Neural cell (in vitro differentiated cells): ENCODE measurements around the gene NIM1K. TPM values are rescaled to one million over a fixed set of nuclear protein-coding genes. Genes with fewer than 3 reads are reported as not detected.
"Not testable (repeated sequence)": the region's sequence is repeated elsewhere in the genome, so short reads cannot be mapped to it uniquely, and the experiment has no call there.

Source experiments
- H2AFZ ChIP-seq: fragments of 200-600, 300-800 bp; sonication (generic), shearing (Covaris generic); 2 replicates; pipeline ENCODE4 v1.6.0; 2014; ENCODE audit warnings: low read depth, mild to moderate bottlenecking, antibody characterized with exemption, low read length, moderate library complexity
- H3F3A ChIP-seq: fragments of 200-600 bp; shearing (Covaris generic); 2 replicates; pipeline ENCODE4 v1.6.1; 2016; ENCODE audit warnings: mild to moderate bottlenecking, moderate library complexity, mixed read lengths, antibody characterized with exemption, low read length; ENCODE audit not compliant: insufficient read depth, poor library complexity, severe bottlenecking
- H3K27ac ChIP-seq: fragments of 200-600, 300-800 bp; sonication (generic), shearing (Covaris generic); 2 replicates; pipeline ENCODE4 v1.5.1; 2014; ENCODE audit warnings: mild to moderate bottlenecking, low read length, moderate library complexity
- H3K27me3 ChIP-seq: fragments of 300-800, 200-600 bp; sonication (generic), shearing (Covaris generic); 2 replicates; pipeline ENCODE4 v1.6.0; 2014; ENCODE audit warnings: mild to moderate bottlenecking, low read depth, low read length, moderate library complexity; ENCODE audit not compliant: insufficient read depth
- H3K36me3 ChIP-seq: fragments of 300-800, 200-600 bp; sonication (generic), shearing (Covaris generic); 2 replicates; pipeline ENCODE4 v1.5.1; 2014; ENCODE audit warnings: mild to moderate bottlenecking, antibody characterized with exemption, low read length, moderate library complexity; ENCODE audit not compliant: insufficient read depth
- H3K4me2 ChIP-seq: fragments of 300-800, 200-600 bp; sonication (generic), shearing (Covaris generic); 2 replicates; pipeline ENCODE4 v1.6.0; 2014; ENCODE audit warnings: mild to moderate bottlenecking, low read length
- H3K4me3 ChIP-seq: fragments of 300-800, 200-600 bp; sonication (generic), shearing (Covaris generic); 2 replicates; pipeline ENCODE4 v1.5.1; 2014; ENCODE audit warnings: mild to moderate bottlenecking, low read length, moderate library complexity
- H3K79me2 ChIP-seq: fragments of 200-600 bp; shearing (Covaris generic); replicated peaks from 2 replicates; pipeline ENCODE4 v1.6.0; 2014; ENCODE audit warnings: mild to moderate bottlenecking, low read length, moderate library complexity; ENCODE audit not compliant: insufficient read depth
- H3K9ac ChIP-seq: fragments of 300-800, 200-600 bp; sonication (generic), shearing (Covaris generic); 2 replicates; pipeline ENCODE4 v1.6.1; 2016; ENCODE audit warnings: mild to moderate bottlenecking, low read length, mixed read lengths
- H3K9me2 ChIP-seq: fragments of 200-600 bp; shearing (Covaris generic); 2 replicates; pipeline ENCODE4 v1.6.1; 2016; ENCODE audit warnings: mild to moderate bottlenecking, low read length, mixed read lengths; ENCODE audit not compliant: insufficient read depth
- H3K9me3 ChIP-seq: fragments of 200-600, 300-800 bp; sonication (generic), shearing (Covaris generic); 2 replicates; pipeline ENCODE4 v1.6.1; 2016; ENCODE audit warnings: mild to moderate bottlenecking, mixed run types, low read length, moderate library complexity, mixed read lengths
- H4K20me1 ChIP-seq: fragments of 200-600 bp; shearing (Covaris generic); 2 replicates; pipeline ENCODE4 v1.6.1; 2016; ENCODE audit warnings: mild to moderate bottlenecking, mixed run types; ENCODE audit not compliant: insufficient read depth
- EP300 ChIP-seq: fragments of 450-650 bp; conservative IDR thresholded peaks from 2 replicates; pipeline ENCODE4 v1.6.1; 2014; ENCODE audit warnings: antibody characterized with exemption, mild to moderate bottlenecking, moderate library complexity; ENCODE audit not compliant: poor library complexity, severe bottlenecking
- EZH2 ChIP-seq: fragments of 200-600, 300-800 bp; shearing (Covaris generic), sonication (generic); IDR thresholded peaks from 2 replicates; pipeline ENCODE4 v1.6.1; 2014; ENCODE audit warnings: antibody characterized with exemption, low read length, borderline replicate concordance, mild to moderate bottlenecking; ENCODE audit not compliant: insufficient read depth, poor library complexity, severe bottlenecking
- MXI1 ChIP-seq: fragments of 450-650 bp; conservative IDR thresholded peaks from 2 replicates; pipeline ENCODE4 v1.6.1; 2014; ENCODE audit warnings: antibody characterized with exemption, mild to moderate bottlenecking; ENCODE audit not compliant: poor library complexity, severe bottlenecking
- POLR2AphosphoS5 ChIP-seq: IDR thresholded peaks from 2 replicates; pipeline ENCODE4 v1.6.1; 2012
- RAD21 ChIP-seq: fragments of 450-650 bp; conservative IDR thresholded peaks from 2 replicates; pipeline ENCODE4 v1.6.1; 2014; ENCODE audit warnings: antibody characterized with exemption, mild to moderate bottlenecking, moderate library complexity
- REST ChIP-seq: IDR thresholded peaks from 2 replicates; pipeline ENCODE4 v1.6.1; 2012; ENCODE audit warnings: borderline replicate concordance
- SMC3 ChIP-seq: fragments of 450-650 bp; conservative IDR thresholded peaks from 2 replicates; pipeline ENCODE4 v1.6.1; 2014; ENCODE audit warnings: antibody characterized with exemption, mild to moderate bottlenecking, moderate library complexity; ENCODE audit not compliant: poor library complexity
- TAF1 ChIP-seq: IDR thresholded peaks from 2 replicates; pipeline ENCODE4 v1.6.1; 2012; ENCODE audit warnings: low read depth
- polyA plus RNA-seq: library from polyadenylated mRNA; depleted of rRNA; stranded (reverse); fragments of >200 nt; gene quantifications from 2 replicates; pipeline ENCODE4 v1.2.3, GENCODE V29; 2014
- TF ChIP-seq, protein P1 (sequence below): fragments of 450-650 bp; IDR thresholded peaks from 2 replicates; pipeline ENCODE4 v1.5.1; 2014; ENCODE audit warnings: antibody characterized with exemption, mild to moderate bottlenecking, moderate library complexity; ENCODE audit not compliant: poor library complexity, severe bottlenecking

NIM1K gene
- polyA plus RNA-seq, 1 donor from 2014 or later = 4.4 TPM

GRCh38 chr5:43197535-43197934, 5.5 kb downstream of the NIM1K start:
- Histone ChIP-seq H3F3A (no peaks in the 10 kb centered on the region), H3K9me2 (no peaks in the 10 kb centered on the region), H3K27me3 (no peaks in the 10 kb centered on the region), H3K9ac (no peak overlapping the region), H2AFZ (no peak overlapping the region), H3K4me3 (no peak overlapping the region), H3K4me2 (no peak overlapping the region), H4K20me1 (no peaks in the 10 kb centered on the region), H3K79me2 (peaks cover 4% of the 10 kb centered on the region), H3K9me3 (no peaks in the 10 kb centered on the region), H3K36me3 (no peaks in the 10 kb centered on the region), H3K27ac (no peak overlapping the region)
- TF ChIP-seq, protein P1, sequence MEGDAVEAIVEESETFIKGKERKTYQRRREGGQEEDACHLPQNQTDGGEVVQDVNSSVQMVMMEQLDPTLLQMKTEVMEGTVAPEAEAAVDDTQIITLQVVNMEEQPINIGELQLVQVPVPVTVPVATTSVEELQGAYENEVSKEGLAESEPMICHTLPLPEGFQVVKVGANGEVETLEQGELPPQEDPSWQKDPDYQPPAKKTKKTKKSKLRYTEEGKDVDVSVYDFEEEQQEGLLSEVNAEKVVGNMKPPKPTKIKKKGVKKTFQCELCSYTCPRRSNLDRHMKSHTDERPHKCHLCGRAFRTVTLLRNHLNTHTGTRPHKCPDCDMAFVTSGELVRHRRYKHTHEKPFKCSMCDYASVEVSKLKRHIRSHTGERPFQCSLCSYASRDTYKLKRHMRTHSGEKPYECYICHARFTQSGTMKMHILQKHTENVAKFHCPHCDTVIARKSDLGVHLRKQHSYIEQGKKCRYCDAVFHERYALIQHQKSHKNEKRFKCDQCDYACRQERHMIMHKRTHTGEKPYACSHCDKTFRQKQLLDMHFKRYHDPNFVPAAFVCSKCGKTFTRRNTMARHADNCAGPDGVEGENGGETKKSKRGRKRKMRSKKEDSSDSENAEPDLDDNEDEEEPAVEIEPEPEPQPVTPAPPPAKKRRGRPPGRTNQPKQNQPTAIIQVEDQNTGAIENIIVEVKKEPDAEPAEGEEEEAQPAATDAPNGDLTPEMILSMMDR = no peak
- TF ChIP-seq POLR2AphosphoS5 = no peak

DNA sequence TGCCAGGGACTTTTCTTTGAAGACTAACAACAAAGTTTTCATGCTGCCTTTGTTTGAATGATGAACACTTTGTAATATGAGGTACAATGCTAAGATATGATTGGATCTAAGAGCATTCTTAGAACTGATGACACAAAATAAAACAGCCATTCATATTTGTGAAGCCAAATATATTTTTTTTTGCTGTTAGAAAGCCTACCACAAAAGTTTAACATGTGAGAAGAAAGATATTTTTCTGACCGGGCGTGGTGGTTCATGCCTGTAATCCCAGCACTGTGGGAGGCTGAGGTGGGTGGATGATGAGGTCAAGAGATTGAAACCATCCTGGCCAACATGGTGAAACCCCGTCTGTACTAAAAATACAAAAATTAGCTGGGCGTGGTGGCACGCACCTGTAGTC, 9.4 kb downstream of the NIM1K start:
- not testable (repeated sequence) for H3K9me2 ChIP-seq, H3K9me3 ChIP-seq, H3K79me2 ChIP-seq, H3K36me3 ChIP-seq, H3K27me3 ChIP-seq, H3F3A ChIP-seq, H3K27ac ChIP-seq, H3K4me3 ChIP-seq, H2AFZ ChIP-seq, H4K20me1 ChIP-seq, H3K4me2 ChIP-seq, H3K9ac ChIP-seq

GRCh38 chr5:43202380-43202779, 10.4 kb downstream of the NIM1K start:
- Histone ChIP-seq H3F3A (no peaks in the 10 kb centered on the region), H3K27ac (no peak overlapping the region), H3K4me2 (no peak overlapping the region), H3K9me2 (no peaks in the 10 kb centered on the region), H3K9me3 (no peaks in the 10 kb centered on the region), H3K4me3 (no peak overlapping the region), H3K9ac (no peak overlapping the region), H3K36me3 (no peaks in the 10 kb centered on the region), H3K79me2 (no peaks in the 10 kb centered on the region), H3K27me3 (no peaks in the 10 kb centered on the region), H2AFZ (no peak overlapping the region), H4K20me1 (no peaks in the 10 kb centered on the region)
- TF ChIP-seq EP300 (no peak), RAD21 (no peak), REST (no peak), POLR2AphosphoS5 (no peak), SMC3 (no peak), TAF1 (no peak), MXI1 (no peak), EZH2 (no peak)
- TF ChIP-seq, protein P1 = no peak
